ENCODE data around the gene BCORL1.

BCORL1 gene

DNA sequence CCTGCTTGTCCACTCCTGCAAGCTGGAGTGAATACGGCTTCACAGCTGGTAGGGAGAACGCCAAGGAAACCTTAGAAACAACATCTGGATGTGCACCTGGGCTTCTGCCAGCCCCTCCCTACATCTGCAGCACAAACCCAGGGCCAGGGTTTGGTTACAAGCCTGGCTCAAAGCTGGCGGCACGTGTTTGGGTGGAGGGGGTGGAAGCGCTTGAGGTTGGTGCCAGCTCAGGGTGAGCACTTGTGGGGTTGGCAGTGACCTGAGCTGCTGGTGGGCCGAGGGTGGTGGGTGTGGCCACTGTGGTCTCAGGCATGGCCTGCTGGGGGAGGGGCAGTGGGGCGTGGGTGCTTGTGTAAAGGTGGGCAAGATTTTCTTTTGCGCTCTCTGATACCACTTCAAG, 112.3 kb downstream of the BCORL1 start:
- DNase-seq (ENCODE audit: low read depth): no peak

- DNase-seq (ENCODE audit: low read depth): no peak
These were observed 113.0 kb downstream of the BCORL1 start for GRCh38 chrX:130095249-130096030.

- no peak for DNase-seq (ENCODE audit: low read depth)
These were observed 115.2 kb downstream of the BCORL1 start for GRCh38 chrX:130097507-130098209.

DNA sequence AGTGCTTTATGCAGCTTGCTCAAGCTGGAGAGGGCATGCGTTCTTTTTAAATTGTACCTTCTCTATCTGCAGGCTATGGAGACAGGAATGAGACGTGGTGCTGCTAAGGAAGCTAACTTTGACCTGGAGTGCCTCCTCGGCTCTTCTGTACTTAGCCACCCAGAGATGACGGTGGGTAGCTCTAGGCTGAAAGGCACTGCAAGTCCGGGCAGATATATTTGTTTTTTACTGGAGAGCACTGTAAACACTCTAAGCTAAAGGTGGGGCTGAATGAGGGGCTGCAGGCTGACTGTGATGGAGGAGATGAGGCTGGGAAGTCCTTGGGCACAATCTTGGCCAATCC, 115.7 kb downstream of the BCORL1 start:
- DNase-seq (ENCODE audit: low read depth): no peak

- no peak for DNase-seq (ENCODE audit: low read depth)
These were observed 117.7 kb downstream of the BCORL1 start for GRCh38 chrX:130100180-130100579.

GRCh38 chrX:130103605-130104004, 121.2 kb downstream of the BCORL1 start:
- DNase-seq (ENCODE audit: low read depth): no peak

DNA sequence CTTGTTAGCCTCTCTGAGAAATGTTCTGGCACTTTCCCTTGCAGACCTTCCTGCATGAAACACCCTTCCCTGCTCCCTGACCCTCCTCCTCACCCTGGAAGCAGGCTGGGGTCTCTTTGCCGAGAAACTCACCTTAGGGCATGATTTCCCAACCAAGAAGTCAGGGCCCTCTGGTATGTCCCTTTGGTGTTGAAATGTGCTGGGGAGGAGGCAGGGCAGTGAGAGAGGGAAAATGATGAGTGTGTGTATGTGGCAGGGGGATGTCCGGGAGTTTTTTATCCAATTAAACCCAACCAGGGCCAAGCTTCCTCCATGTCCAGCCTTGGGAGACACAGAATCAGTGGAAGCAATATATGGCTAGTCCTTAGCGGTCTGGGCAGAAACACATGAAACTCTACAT, 122.8 kb downstream of the BCORL1 start:
- DNase-seq (ENCODE audit: low read depth): no peak

DNA sequence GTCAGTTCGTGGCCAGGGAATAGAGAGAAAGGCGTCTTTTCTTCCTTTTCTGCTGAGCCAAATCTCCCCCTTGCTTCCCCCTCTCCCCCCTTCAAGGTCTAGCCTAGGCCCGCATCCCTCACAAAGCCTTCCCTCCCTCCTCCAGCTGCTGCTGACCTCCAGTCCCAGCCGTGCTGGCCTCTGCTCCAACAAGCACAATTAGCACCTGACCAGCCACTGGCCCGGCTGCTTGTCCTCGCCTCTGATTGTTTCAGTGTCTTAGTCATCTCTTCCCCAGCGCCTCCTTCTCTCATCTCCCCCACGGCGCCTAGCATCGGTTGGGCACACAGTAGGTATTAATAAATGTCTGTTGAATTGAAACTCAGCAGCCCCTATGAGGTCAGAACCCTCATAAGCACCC, 123.6 kb downstream of the BCORL1 start:
- DNase-seq (ENCODE audit: low read depth): no peak

Data from stimulated activated CD8-positive, alpha-beta memory T cell treated with anti-CD3 and anti-CD28 coated beads, Interleukin-12 subunit alpha, Interleukin-12 subunit beta, amount 100 ng/mL, for 4 hours (primary cell).